SK-N-SH (cell line): ENCODE results near the gene CFAP251. TPM values are rescaled to one million over a fixed set of nuclear protein-coding genes. Genes with fewer than 3 reads are reported as not detected.

ENCODE experiments used
- CTCF ChIA-PET: fragments of 300-600, 350-600 bp; formaldehyde crosslinking; extraction: SDS; loops from one replicate; lab custom pipeline; 2021; lab: Yijun Ruan, JAX
- POLR2A ChIA-PET: fragments of 350-600 bp; sonication (Branson Sonifier 250); formaldehyde crosslinking; extraction: SDS; loops from one replicate; lab custom pipeline; 2020; ENCODE audit warnings: antibody characterized with exemption, inconsistent platforms; lab: Yijun Ruan, JAX
- DNase-seq: peaks from one replicate; pipeline ENCODE4 v3.0.0; 2012
- H2AFZ ChIP-seq: fragments of 200-600 bp; sonication (generic); 2 replicates; pipeline ENCODE4 v1.8.1; 2016; ENCODE audit warnings: antibody characterized with exemption, mild to moderate bottlenecking, low read depth
- H3F3A ChIP-seq: fragments of 200-600 bp; sonication (generic); replicated peaks from 2 replicates; pipeline ENCODE3; 2016; ENCODE audit warnings: antibody characterized with exemption, mild to moderate bottlenecking; ENCODE audit not compliant: insufficient read depth
- H3K27ac ChIP-seq, 2 experiments: fragments of 200-500 bp in 1 of 2; fragments of 200-600 bp in 1 of 2; sonication (Bioruptor generic) in 1 of 2; sonication (generic), shearing (Covaris generic) in 1 of 2; 2 replicates each; pipeline versions ENCODE4 v1.5.1 to v1.6.1; 2014 to 2016; ENCODE audit warnings: low read depth in 2 of 2, inconsistent platforms in 1 of 2, low read length in 1 of 2, mild to moderate bottlenecking in 1 of 2, mixed read lengths in 1 of 2
- H3K27me3 ChIP-seq: fragments of 200-600 bp; sonication (generic), shearing (Covaris generic); 2 replicates; pipeline ENCODE4 v1.6.1; 2016; ENCODE audit warnings: mixed run types; ENCODE audit not compliant: insufficient read depth
- H3K36me3 ChIP-seq, 2 experiments: fragments of 200-500 bp in 1 of 2; fragments of 200-600 bp in 1 of 2; sonication (Bioruptor generic) in 1 of 2; sonication (generic) in 1 of 2; replicated peaks in 1 of 2; 2 replicates each; pipeline versions ENCODE3 to v1.5.1; 2014 to 2016; ENCODE audit warnings: low read length in 1 of 2, mild to moderate bottlenecking in 1 of 2; ENCODE audit not compliant: insufficient read depth in 2 of 2, control insufficient read depth in 1 of 2
- H3K4me1 ChIP-seq, 2 experiments: fragments of 200-500 bp in 1 of 2; fragments of 200-600 bp in 1 of 2; sonication (Bioruptor generic) in 1 of 2; sonication (generic), shearing (Covaris generic) in 1 of 2; 2 replicates each; pipeline versions ENCODE4 v1.5.1 to v1.6.1; 2014 to 2016; ENCODE audit warnings: low read depth in 1 of 2, low read length in 1 of 2, mixed run types in 1 of 2; ENCODE audit not compliant: insufficient read depth in 2 of 2, control insufficient read depth in 1 of 2
- H3K4me2 ChIP-seq: fragments of 200-600 bp; sonication (generic), shearing (Covaris generic); 2 replicates; pipeline ENCODE4 v1.6.1; 2017; ENCODE audit warnings: mixed run types
- H3K4me3 ChIP-seq, 2 experiments: fragments of 200-500 bp in 1 of 2; fragments of 200-600 bp in 1 of 2; sonication (Bioruptor generic) in 1 of 2; sonication (generic), shearing (Covaris generic) in 1 of 2; 2 replicates each; pipeline versions ENCODE4 v1.5.1 to v1.8.1; 2014 to 2016; ENCODE audit warnings: low read depth in 2 of 2, inconsistent platforms in 1 of 2, low read length in 1 of 2, mild to moderate bottlenecking in 1 of 2, mixed read lengths in 1 of 2, moderate library complexity in 1 of 2
- H3K79me2 ChIP-seq: fragments of 200-600 bp; sonication (generic); 2 replicates; pipeline ENCODE4 v1.8.1; 2017; ENCODE audit warnings: mild to moderate bottlenecking; ENCODE audit not compliant: insufficient read depth
- H3K9ac ChIP-seq: fragments of 200-600 bp; sonication (generic); 2 replicates; pipeline ENCODE4 v1.6.1; 2017; ENCODE audit warnings: mixed run types
- H3K9me2 ChIP-seq: fragments of 200-600 bp; sonication (generic); 2 replicates; pipeline ENCODE4 v1.6.1; 2017; ENCODE audit warnings: mixed run types
- H3K9me3 ChIP-seq: fragments of 200-600 bp; sonication (generic); 2 replicates; pipeline ENCODE4 v1.6.1; 2017; ENCODE audit warnings: mixed run types, mild to moderate bottlenecking, moderate library complexity
- H4K20me1 ChIP-seq: fragments of 200-600 bp; sonication (generic); 2 replicates; pipeline ENCODE4 v1.6.1; 2017; ENCODE audit warnings: mild to moderate bottlenecking, mixed run types; ENCODE audit not compliant: insufficient read depth
- CHD2 ChIP-seq: fragments of 150-350 bp; IDR thresholded peaks from 2 replicates; pipeline ENCODE4 v1.6.1; 2018; ENCODE audit warnings: low read length; ENCODE audit not compliant: partially characterized antibody
- CTCF ChIP-seq: fragments of 200-600 bp; sonication (generic); IDR thresholded peaks from 2 replicates; pipeline ENCODE4 v1.6.1; 2017; ENCODE audit warnings: antibody characterized with exemption, mild to moderate bottlenecking, moderate library complexity
- ELF1 ChIP-seq: IDR thresholded peaks from 2 replicates; pipeline ENCODE4 v1.4.0; 2012
- EP300 ChIP-seq, 2 experiments: IDR thresholded peaks; 2 replicates each; pipeline versions ENCODE4 v1.4.0 to v1.6.1; 2012; ENCODE audit warnings: borderline replicate concordance in 1 of 2, low read depth in 1 of 2, low read length in 1 of 2
- EZH2phosphoT487 ChIP-seq: fragments of 200-600 bp; sonication (generic); IDR thresholded peaks from 2 replicates; pipeline ENCODE4 v1.6.1; 2017; ENCODE audit warnings: low read depth, mixed run types, mild to moderate bottlenecking, antibody characterized with exemption, moderate library complexity, borderline replicate concordance
- FOSL2 ChIP-seq: IDR thresholded peaks from 2 replicates; pipeline ENCODE4 v1.4.0; 2012; ENCODE audit warnings: low read depth, mild to moderate bottlenecking, moderate library complexity, borderline replicate concordance
- FOXJ3 ChIP-seq: sonication (generic); formaldehyde crosslinking; IDR thresholded peaks from 2 replicates; pipeline ENCODE4 v1.5.1; 2020; ENCODE audit warnings: mild to moderate bottlenecking, missing genetic modification reagents
- FOXM1 ChIP-seq: IDR thresholded peaks from 2 replicates; pipeline ENCODE4 v1.4.0; 2012; ENCODE audit warnings: low read depth, mild to moderate bottlenecking
- GABPA ChIP-seq: IDR thresholded peaks from 2 replicates; pipeline ENCODE4 v1.4.0; 2012; ENCODE audit warnings: low read depth, mild to moderate bottlenecking
- GATA2 ChIP-seq: sonication (generic); formaldehyde crosslinking; IDR thresholded peaks from 2 replicates; pipeline ENCODE4 v1.5.0; 2020; ENCODE audit warnings: mild to moderate bottlenecking, missing genetic modification reagents
- IRF3 ChIP-seq: fragments of 150-350 bp; IDR thresholded peaks from 2 replicates; pipeline ENCODE4 v1.6.1; 2016; ENCODE audit warnings: mild to moderate bottlenecking, low read depth, low read length
- JUND ChIP-seq: IDR thresholded peaks from 2 replicates; pipeline ENCODE4 v1.4.0; 2012
- MAX ChIP-seq: IDR thresholded peaks from 2 replicates; pipeline ENCODE4 v1.4.0; 2012; ENCODE audit warnings: low read depth
- MEF2A ChIP-seq: IDR thresholded peaks from 2 replicates; pipeline ENCODE4 v1.4.0; 2012; ENCODE audit warnings: low read depth, borderline replicate concordance
- NFIC ChIP-seq: IDR thresholded peaks from 2 replicates; pipeline ENCODE4 v1.4.0; 2012; ENCODE audit warnings: borderline replicate concordance
- NRF1 ChIP-seq: IDR thresholded peaks from 2 replicates; pipeline ENCODE4 v1.6.1; 2012; ENCODE audit warnings: low read depth, mild to moderate bottlenecking, low read length
- PBX3 ChIP-seq: IDR thresholded peaks from 2 replicates; pipeline ENCODE4; 2012
- RCOR1 ChIP-seq: fragments of 150-350 bp; IDR thresholded peaks from 2 replicates; pipeline ENCODE4 v1.6.1; 2017; ENCODE audit warnings: antibody characterized with exemption, low read length
- RFX5 ChIP-seq: IDR thresholded peaks from 2 replicates; pipeline ENCODE4 v1.6.1; 2012; ENCODE audit warnings: mild to moderate bottlenecking, improper control_type of control experiment, low read length
- SIN3A ChIP-seq: IDR thresholded peaks from 2 replicates; pipeline ENCODE4 v1.6.1; 2012; ENCODE audit warnings: low read depth, mild to moderate bottlenecking, low read length, moderate library complexity, borderline replicate concordance
- SMC3 ChIP-seq: IDR thresholded peaks from 2 replicates; pipeline ENCODE4 v1.6.1; 2012; ENCODE audit warnings: low read depth, low read length, improper control_type of control experiment
- TAF1 ChIP-seq: IDR thresholded peaks from 2 replicates; pipeline ENCODE4 v1.6.1; 2012; ENCODE audit warnings: low read depth, mild to moderate bottlenecking, low read length, moderate library complexity, borderline replicate concordance
- TCF12 ChIP-seq: IDR thresholded peaks from 2 replicates; pipeline ENCODE4 v1.4.0; 2012
- TEAD4 ChIP-seq: IDR thresholded peaks from 2 replicates; pipeline ENCODE4 v1.4.0; 2012; ENCODE audit warnings: mild to moderate bottlenecking, borderline replicate concordance; ENCODE audit not compliant: insufficient read depth
- USF1 ChIP-seq: IDR thresholded peaks from 2 replicates; pipeline ENCODE4 v1.4.0; 2012; ENCODE audit warnings: low read depth, borderline replicate concordance
- USF2 ChIP-seq: fragments of 150-350 bp; IDR thresholded peaks from 2 replicates; pipeline ENCODE4 v1.6.1; 2017; ENCODE audit warnings: antibody characterized with exemption, low read length, low read depth, borderline replicate concordance
- YY1 ChIP-seq: IDR thresholded peaks from 2 replicates; pipeline ENCODE4 v1.4.0; 2012; ENCODE audit warnings: low read depth, mild to moderate bottlenecking
- WGBS: methylation state at CpG from one replicate; pipeline ENCODE4 v1.1.6; 2017; ENCODE audit warnings: low lambda C conversion rate; 5-methylcytosine and 5-hydroxymethylcytosine counted together
- polyA plus RNA-seq, 3 experiments: library from polyadenylated mRNA; depleted of rRNA; stranded (reverse); fragments of >200 nt; gene quantifications; 2 replicates each; pipeline ENCODE4 v1.2.3, GENCODE V29; 2012

CFAP251 gene
- polyA plus RNA-seq, 1 of the 3 experiments (the other 2 are of a cell fraction) = 5.7 TPM

GRCh38 chr12:121888478-121889273, 29.7 kb upstream of the CFAP251 start, which contains the start of gene PSMD9:
Gene PSMD9 (plus strand): TSS chr12:121888790. CDS start chr12:121888857, 67 bp downstream.
- Histone ChIP-seq H3K4me3 (peak within 1 kb of the TSS; percentile 68 to 86), H3K9me3 (no peaks in the 10 kb centered on the region), H3K4me2 (peak within 1 kb of the TSS; percentile 85), H3K27ac (peak within 1 kb of the TSS; percentile 85 to 94), H3K4me1 (peaks cover 8 to 9% of the 10 kb centered on the region in 2 experiments; a peak in 3 of 4 replicates), H3K79me2 (peaks cover 50% of the 10 kb centered on the region), H2AFZ (peak within 1 kb of the TSS; percentile 78), H3K9ac (peak within 1 kb of the TSS; percentile 93), H3K27me3 (no peaks in the 10 kb centered on the region), H3F3A (peaks cover 28% of the 10 kb centered on the region), H4K20me1 (peaks cover 4% of the 10 kb centered on the region), H3K9me2 (no peaks in the 10 kb centered on the region), H3K36me3 (peaks cover 0 to 12% of the 10 kb centered on the region in 2 experiments)
- DNase-seq = peak; percentile 97
- POLR2A ChIA-PET = interaction anchor here (0.6 to 2.7 kb wide), 10 partner anchors 8 to 176 kb away, joined by 3 to 34 read pairs (median 4); partner anchors contain the start of genes RHOF and TMEM120B
- WGBS = under 1% methylated on average over 21 of the region's 67 CpGs
- CTCF ChIA-PET = interaction anchor here (0.7 to 10.2 kb wide), 24 partner anchors 8 to 171 kb away, joined by 3 to 186 read pairs (median 5); partner anchors contain the start of genes RHOF and SETD1B
- TF ChIP-seq JUND = peak; percentile 35; the same call in 1 of the 2 replicates
- TF ChIP-seq FOXM1 = no peak
- TF ChIP-seq IRF3 = no peak
- TF ChIP-seq FOSL2 = peak; percentile 56; the same call in 1 of the 2 replicates
- peak; percentile 25; the same call in 1 of the 2 replicates for TF ChIP-seq TCF12
- no peak for TF ChIP-seq EZH2phosphoT487
- peak; percentile 99 for TF ChIP-seq MAX
- TF ChIP-seq TAF1 = peak; percentile 85
- peak; percentile 68 for TF ChIP-seq CTCF
- TF ChIP-seq RFX5 = no peak
- no peak for TF ChIP-seq TEAD4
- TF ChIP-seq RCOR1 = peak; percentile 81
- TF ChIP-seq GABPA = peak; percentile 98
- TF ChIP-seq CHD2 = peak; percentile 97
- peak; percentile 96 for TF ChIP-seq SIN3A
- TF ChIP-seq USF1 = peak; percentile 94
- no peak; the same call in 1 of the 2 replicates for TF ChIP-seq PBX3
- no peak for TF ChIP-seq EP300 (IDR thresholded peaks at IDR 0.05; ENCODE audit: borderline replicate concordance in 1 of 2, low read depth in 1 of 2, low read length in 1 of 2)
- TF ChIP-seq NFIC = 0 out of 2 replicates have a peak, but pooled peaks have one; percentile 7
- TF ChIP-seq YY1 = peak; percentile 76; the same call in 1 of the 2 replicates
- TF ChIP-seq USF2 = no peak; the same call in 1 of the 2 replicates
- TF ChIP-seq SMC3 = peak; percentile 53
- no peak for TF ChIP-seq GATA2 (CRISPR knock-in tag)
- peak; percentile 75 for TF ChIP-seq ELF1
- TF ChIP-seq NRF1 = 0 out of 2 replicates have a peak, but pooled peaks have one; percentile 25
- peak; percentile 78 for TF ChIP-seq FOXJ3 (CRISPR knock-in tag)
- no peak for TF ChIP-seq MEF2A
